ENCODE results near the gene CCDC183.

- TF ChIP-seq EZH2 (IDR thresholded peaks at IDR 0.05; ENCODE audit: insufficient read depth, low read length) (no peak), CTCF (IDR thresholded peaks at IDR 0.05; ENCODE audit: insufficient read depth, low read depth, low read length) (no peak)
These were observed 51.8 kb downstream of the CCDC183 start for GRCh38 chr9:136847826-136848392.

Data from astrocyte (in vitro differentiated cells and primary cell).